HCT116 (cell line): ENCODE data around the gene IQCN.

ENCODE experiments used
- CTCF ChIP-seq, 3 experiments: fragments of 200-600 bp in 1 of 3; sonication (generic) in 1 of 3; IDR thresholded peaks in 2 of 3; conservative IDR thresholded peaks in 1 of 3; 2 replicates each; pipeline ENCODE4 v1.5.1; 2012 to 2017; ENCODE audit warnings: low read depth in 2 of 3, low read length in 2 of 3, antibody characterized with exemption in 1 of 3, borderline replicate concordance in 1 of 3, control low read depth in 1 of 3, mild to moderate bottlenecking in 1 of 3, mixed read lengths in 1 of 3, mixed run types in 1 of 3, moderate library complexity in 1 of 3; ENCODE audit not compliant: insufficient read depth in 1 of 3
- ELF1 ChIP-seq: IDR thresholded peaks from 2 replicates; pipeline ENCODE4 v1.6.1; 2012; ENCODE audit warnings: low read depth, borderline replicate concordance
- EZH2 ChIP-seq: fragments of 200-600 bp; sonication (generic); IDR thresholded peaks from 2 replicates; pipeline ENCODE4 v1.6.1; 2017; ENCODE audit warnings: antibody characterized with exemption, mixed run types
- POLR2A ChIP-seq: IDR thresholded peaks from 2 replicates; pipeline ENCODE4 v1.7.0; 2011; ENCODE audit warnings: borderline replicate concordance; ENCODE audit not compliant: insufficient read depth, insufficient read length; ENCODE audit errors: extremely low read depth
- RAD21 ChIP-seq: IDR thresholded peaks from 2 replicates; pipeline ENCODE4 v1.6.1; 2012; ENCODE audit warnings: low read depth, mild to moderate bottlenecking
- TCF7L2 ChIP-seq: IDR thresholded peaks from 2 replicates; pipeline ENCODE4 v1.7.0; 2011; ENCODE audit warnings: borderline replicate concordance, inconsistent platforms; ENCODE audit not compliant: insufficient read depth, insufficient read length; ENCODE audit errors: extremely low read depth
- YY1 ChIP-seq: IDR thresholded peaks from 2 replicates; pipeline ENCODE4 v1.6.1; 2011; ENCODE audit warnings: low read length, low read depth, moderate library complexity, mild to moderate bottlenecking; ENCODE audit not compliant: insufficient replicate concordance; ENCODE audit errors: extremely low read depth
- ZNF274 ChIP-seq: fragments of 200-500 bp; sonication (Bioruptor generic); IDR thresholded peaks from 2 replicates; pipeline ENCODE4 v1.6.1; 2014; ENCODE audit warnings: mild to moderate bottlenecking, low read depth, low read length, inconsistent platforms

- TF ChIP-seq CTCF (IDR thresholded peaks at IDR 0.05 in 2 of 3, conservative IDR thresholded peaks at IDR 0.05 in 1 of 3; ENCODE audit: borderline replicate concordance in 1 of 3, insufficient read depth in 1 of 3, low read depth in 2 of 3, low read length in 2 of 3) (no peak), TCF7L2 (no peak), POLR2A (no peak), YY1 (no peak), ZNF274 (no peak), RAD21 (no peak), ELF1 (no peak), EZH2 (no peak)
Observed at GRCh38 chr19:18311502-18312091, 37.3 kb upstream of the IQCN start.
